GM19395 (cell line): ENCODE results near the gene TBX19.

ENCODE experiments used
- ATAC-seq: cut with Tn5 transposase; IDR thresholded peaks from one replicate; pipeline ENCODE4 v1.9.1; 2021; ENCODE audit warnings: mild to moderate bottlenecking, moderate library complexity; ENCODE audit not compliant: unreplicated experiment

Gene TBX19

GRCh38 chr1:168280296-168280927 lies at the start of gene TBX19:
Gene TBX19, plus strand, starts transcription at chr1:168280877. Its CDS starts 214 bp downstream, at chr1:168281091.
- no peak for ATAC-seq

- peak; percentile 88 for ATAC-seq
Measured at GRCh38 chr1:168234846-168235547, 45.7 kb upstream of the TBX19 start.

DNA sequence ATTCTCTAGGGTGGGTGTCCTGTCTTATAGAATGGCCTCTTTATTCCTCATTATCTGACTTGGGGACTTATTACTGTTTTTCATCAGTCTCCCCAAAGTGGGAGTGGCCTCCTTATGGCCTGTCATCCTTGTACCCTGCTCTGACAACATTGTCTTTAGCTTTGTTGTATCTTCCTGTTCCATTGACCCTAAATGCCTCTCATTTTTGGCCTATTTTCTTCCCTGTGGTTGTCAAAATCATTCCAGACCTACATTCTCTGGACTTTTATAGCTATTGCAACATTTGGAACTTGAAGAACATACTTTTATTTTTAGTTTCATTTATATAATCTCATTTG lies 45.2 kb upstream of the TBX19 start:
- ATAC-seq: peak; percentile 12

GRCh38 chr1:168235937-168236336 lies 44.7 kb upstream of the TBX19 start:
- no peak for ATAC-seq

DNA sequence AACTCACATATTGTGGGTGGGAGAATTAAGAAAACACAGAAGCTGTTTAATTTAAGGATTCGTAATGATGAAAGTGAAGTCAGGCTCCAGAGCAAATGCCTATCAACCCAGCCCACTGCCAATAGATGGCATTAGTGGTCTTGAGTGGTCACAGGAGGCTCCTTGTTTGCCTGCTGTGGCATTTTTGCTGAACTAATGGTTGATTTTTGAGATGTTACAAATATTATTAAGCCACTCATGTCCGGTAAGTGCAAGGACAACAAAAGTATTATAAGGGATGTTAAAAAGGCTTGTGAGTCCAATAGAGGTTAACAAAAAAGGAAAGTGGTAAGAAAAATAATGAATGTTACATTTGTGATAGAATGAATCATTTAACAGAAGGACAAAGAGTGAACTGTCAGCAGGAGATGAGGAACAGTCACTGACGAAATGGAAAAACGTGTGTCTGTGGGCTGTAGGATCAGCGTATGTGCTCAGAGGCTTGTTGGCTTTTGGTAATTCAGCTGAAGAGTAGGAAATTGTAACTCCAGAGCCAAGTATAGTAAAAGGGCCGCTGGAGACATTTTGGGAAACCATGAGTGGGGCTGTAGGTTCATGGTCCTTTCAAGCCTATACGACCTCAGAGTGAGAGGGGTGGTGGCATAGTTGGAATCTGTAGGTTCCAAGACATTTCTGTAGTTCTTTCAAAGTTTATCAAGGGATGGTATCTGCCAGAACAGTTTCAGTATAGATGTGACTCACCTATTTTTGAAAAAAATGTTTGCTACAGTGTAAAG lies 43.7 kb upstream of the TBX19 start:
- ATAC-seq: no peak

GRCh38 chr1:168243198-168243597 lies 37.5 kb upstream of the TBX19 start:
- no peak for ATAC-seq

- ATAC-seq: no peak
Measured at GRCh38 chr1:168243636-168244212, 37.0 kb upstream of the TBX19 start.

DNA sequence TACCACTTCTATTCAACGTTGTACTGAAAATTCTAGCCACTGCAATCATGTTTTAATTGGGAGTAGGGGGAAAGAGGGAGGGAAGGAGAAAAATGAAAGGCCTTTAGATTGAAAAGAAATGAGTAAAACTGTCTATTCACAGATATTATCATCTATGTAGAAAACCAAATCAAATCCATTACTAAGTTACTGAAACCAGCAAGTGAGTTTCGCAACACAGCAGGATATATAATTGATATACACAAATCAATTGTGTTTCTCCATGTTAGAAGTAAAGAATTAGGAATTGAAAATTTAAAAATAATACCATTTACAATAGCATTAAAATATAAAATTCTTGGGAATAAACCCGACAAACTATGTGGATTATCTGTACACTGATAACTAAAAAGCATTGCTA lies 35.6 kb upstream of the TBX19 start:
- ATAC-seq: no peak

DNA sequence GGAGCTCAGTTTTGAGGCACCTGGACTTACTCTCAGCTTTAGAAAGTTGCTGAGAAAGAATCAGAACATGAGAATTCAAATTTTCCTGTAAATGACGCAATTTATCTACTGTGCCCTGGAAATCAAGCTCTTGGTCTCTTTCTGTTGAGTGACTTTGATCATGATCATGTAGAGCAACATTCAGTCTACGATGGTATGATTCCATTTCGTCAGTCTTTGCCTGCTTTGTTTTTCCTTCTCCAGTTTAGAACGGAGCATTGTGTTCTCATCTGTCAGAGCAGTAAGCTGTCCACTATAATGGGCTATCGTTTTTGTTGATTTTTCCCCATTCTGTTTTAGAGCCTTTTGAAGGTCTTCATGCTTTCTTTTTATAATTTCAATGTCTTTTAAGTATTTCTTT lies 34.2 kb upstream of the TBX19 start:
- no peak for ATAC-seq

DNA sequence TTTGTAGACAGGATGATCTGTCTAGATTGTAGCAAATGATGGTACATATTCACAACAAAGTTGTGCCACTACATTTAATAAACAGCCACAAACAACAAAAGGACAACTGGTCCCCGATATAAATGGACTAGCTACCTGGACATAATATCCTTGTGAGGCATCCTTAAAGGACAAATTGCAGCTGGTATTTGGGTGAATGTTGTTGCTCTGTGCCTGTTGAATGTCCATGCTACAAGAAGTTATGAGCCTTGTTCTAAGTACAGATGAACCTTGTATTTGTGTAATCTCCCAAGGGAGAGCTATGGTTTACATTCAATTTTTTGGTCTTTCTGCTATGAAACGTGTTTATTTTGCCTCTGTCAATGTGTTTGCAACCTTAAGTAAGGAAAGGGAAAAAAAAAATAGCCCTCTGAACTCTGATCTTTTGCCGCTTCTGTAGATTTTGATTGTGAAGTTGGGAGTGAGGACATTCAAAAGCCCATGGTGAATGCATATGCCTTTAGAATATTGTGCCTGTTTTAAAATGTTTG lies 28.4 kb upstream of the TBX19 start:
- no peak for ATAC-seq

DNA sequence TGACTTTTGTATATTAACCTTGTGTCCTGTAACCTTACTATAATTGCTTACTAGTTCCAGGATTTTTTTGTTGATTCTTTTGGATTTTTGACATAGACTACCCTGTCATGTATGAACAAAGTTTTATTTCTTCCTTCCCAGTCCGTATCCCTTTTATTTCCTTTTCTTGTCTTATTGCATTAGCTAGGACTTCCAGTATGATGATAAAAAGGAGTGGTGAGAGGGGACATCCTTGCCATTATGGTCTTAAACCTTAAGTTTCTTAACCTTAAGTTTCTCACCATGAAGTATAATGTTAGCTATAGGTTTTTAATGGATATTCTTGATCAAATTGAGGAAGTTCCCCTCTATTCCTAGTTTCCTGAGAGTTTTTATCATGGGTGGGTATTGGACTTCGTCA lies 24.5 kb upstream of the TBX19 start:
- ATAC-seq: no peak

GRCh38 chr1:168257397-168257796 lies 23.3 kb upstream of the TBX19 start:
- ATAC-seq: no peak

DNA sequence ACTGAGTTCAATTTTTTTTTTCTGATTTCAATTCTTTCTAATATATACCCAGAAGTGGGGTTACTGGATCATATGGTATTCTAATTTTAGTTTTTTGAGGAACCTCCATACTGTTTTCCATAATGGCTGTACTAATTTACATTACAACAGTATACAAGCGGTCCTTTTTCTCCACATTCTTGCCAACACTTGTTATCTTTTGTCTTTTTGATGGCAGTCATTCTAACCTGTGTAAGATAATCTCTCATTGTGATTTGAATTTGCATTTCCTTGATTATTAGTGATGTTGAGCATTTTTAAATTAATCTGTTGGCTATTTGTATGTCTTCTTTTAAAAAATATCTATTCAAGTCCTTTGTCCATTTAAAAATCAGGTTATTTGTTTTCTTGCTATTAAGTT lies 21.1 kb upstream of the TBX19 start:
- no peak for ATAC-seq

GRCh38 chr1:168260393-168260792 lies 20.3 kb upstream of the TBX19 start:
- no peak for ATAC-seq

DNA sequence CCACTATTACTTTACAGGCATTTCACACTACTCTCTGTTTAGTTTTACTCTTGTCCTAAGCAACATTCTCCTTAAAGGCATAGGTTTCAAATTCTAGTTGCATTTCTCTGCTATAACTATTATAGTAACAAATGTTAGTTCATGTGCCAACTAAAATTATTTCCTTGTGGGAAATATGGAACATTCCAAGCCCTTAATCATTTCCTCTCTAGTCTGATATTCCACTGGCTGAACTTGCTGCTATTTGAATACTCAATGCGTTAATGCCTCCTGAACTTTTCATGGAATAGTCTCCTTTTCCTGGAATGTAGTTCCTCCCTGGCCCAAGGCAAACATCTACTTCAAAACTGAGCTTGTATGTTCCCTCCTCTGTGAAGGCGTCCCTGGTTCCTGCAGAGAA lies 19.3 kb upstream of the TBX19 start:
- ATAC-seq: no peak

DNA sequence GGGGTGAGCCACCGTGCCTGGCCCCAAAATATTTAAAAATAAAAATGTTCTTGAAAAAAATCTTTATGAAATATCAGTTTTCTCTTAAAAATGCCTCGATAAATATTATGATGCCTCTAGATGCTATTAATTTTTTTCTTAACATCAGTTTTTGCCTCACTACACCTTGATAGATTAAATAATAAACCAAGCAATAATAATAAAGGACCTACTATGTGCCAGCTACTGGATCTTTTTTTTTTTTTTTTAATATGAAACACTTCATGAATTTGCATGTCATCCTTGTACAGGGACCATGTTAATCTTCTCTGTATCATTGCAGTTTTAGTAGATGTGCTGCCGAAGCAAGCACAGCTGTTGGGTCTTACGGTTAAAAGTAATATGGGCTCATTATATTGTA lies 17.5 kb upstream of the TBX19 start:
- ATAC-seq: no peak

DNA sequence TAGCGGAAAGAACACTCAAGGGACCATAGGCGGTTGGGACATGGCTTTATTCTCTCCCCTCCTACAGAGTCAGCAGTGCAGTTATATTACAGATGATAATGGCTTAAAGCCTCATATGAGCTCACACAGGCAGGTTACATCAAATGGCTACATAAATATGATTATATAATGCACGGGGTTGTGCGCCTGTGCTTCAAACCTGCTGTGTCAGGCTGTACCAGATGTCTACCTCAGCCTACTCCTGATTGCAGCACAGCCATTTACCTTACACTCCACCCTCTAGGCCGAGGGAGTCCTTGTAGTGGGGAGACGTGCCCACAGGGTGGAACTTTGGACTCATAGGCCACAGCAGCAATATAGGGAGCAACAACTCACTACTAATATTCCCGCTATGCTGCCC lies 16.4 kb upstream of the TBX19 start:
- ATAC-seq: no peak

GRCh38 chr1:168265596-168265995 lies 15.1 kb upstream of the TBX19 start:
- ATAC-seq: no peak

GRCh38 chr1:168266644-168267186 lies 14.0 kb upstream of the TBX19 start:
- ATAC-seq: no peak

DNA sequence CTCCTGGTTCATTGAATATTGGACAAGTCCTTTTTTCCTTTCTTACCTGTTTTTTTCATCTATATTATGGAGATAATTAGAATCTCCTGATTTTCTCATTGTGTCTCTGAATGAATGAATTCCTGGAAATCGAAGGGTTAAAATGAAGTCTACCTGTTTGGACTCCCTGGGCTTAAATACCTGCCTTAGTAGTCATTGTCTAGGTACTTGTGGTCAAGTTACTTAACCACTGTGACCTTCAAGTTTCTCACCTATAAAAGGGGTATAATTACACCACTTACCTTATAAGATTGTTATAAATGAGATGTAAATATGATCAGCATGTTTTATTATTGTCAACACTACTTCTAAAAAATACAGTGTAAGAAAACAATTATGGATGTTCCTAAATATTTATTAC lies 9.0 kb upstream of the TBX19 start:
- no peak for ATAC-seq

DNA sequence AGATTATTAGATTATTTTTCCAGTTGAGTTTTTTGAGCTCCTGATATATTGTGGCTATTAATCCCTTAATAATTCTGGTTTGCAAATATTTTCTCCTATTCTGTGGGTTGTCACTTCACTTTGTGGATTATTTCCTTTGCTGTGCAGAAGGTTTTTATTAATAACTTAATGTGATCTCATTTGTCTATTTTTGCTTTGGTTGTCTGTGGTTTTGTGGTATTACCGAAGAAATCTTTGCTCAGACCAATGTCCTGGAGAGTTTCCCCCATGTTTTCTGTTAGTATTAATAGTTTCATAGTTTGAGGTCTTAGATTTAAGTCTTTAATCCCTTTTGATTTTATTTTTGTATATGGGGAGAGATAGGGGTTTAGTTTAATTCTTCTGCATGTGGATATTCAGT lies 7.1 kb upstream of the TBX19 start:
- ATAC-seq: no peak
